NAMALWA (cell line): ENCODE results near the gene TMPRSS5.
"Not testable (repeated sequence)": the region's sequence is repeated elsewhere in the genome, so short reads cannot be mapped to it uniquely, and the experiment has no call there.

Source experiments
- DNase-seq: peaks from one replicate; pipeline ENCODE4 v3.0.0-alpha.2; 2015; ENCODE audit warnings: low spot score

TMPRSS5 gene

GRCh38 chr11:113705871-113706655, at the start of gene TMPRSS5:
Gene TMPRSS5, minus strand, starts transcription at chr11:113706308. Its CDS starts 84 bp downstream, at chr11:113706224.
- no peak for DNase-seq

DNA sequence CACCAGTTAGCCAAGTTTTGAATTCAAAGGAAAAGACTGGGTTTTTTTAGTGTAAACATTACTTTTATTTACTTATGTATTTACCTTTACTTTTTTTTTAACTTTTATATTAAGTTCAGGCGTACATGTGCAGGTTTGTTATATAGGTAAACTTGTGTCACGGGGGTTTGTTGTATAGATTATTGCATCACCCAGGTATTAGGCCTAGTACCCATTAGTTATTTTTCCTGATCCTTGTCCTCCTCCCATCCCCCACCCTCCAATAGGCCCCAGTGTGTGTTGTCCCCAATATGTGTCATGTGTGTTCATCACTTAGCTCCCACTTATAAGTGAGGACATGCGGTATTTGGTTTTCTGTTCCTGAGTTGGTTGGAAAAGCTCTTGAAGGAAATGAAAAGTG, 46.8 kb upstream of the TMPRSS5 start:
- DNase-seq: no peak

DNA sequence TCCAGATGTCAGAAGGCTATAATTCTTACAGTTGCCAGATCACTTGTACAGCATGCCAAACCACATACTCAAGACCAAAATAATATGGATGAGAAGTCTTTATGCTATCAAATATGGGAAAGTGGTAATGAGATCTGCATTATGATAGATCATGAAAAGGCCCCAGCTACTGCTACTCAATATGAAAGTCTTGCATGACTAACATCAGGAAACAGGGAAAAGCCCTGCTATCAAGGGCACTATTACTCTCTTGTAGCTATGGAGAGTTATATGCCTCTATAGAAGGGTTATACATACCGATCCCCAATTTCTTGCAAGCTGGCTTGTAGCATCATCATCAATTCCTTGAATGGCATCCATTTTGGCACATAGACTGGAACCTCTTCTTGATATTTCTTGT, 30.2 kb upstream of the TMPRSS5 start:
- DNase-seq: no peak

- DNase-seq: no peak
Measured at GRCh38 chr11:113732092-113732491, 26.0 kb upstream of the TMPRSS5 start.

- DNase-seq: peak; percentile 29
Measured at GRCh38 chr11:113730887-113731726, 25.0 kb upstream of the TMPRSS5 start.

DNA sequence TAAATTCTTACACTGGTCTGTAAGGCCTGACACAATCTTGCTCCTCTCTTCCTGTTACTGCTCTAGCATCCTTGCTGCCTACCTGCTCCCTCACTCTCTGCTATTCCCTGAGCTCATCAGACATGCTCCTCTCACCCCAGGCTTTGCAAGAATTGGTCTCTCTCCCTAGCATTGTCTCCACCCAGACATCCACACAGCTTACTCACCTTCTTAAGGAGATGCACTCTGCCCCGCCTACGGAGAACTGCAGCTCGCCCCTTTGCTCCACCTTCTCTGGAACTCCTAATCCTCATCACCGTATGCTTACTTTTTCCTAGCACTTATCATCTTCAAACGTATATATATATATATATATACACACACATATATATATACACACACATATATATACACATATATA, 23.3 kb upstream of the TMPRSS5 start:
- DNase-seq: no peak

DNA sequence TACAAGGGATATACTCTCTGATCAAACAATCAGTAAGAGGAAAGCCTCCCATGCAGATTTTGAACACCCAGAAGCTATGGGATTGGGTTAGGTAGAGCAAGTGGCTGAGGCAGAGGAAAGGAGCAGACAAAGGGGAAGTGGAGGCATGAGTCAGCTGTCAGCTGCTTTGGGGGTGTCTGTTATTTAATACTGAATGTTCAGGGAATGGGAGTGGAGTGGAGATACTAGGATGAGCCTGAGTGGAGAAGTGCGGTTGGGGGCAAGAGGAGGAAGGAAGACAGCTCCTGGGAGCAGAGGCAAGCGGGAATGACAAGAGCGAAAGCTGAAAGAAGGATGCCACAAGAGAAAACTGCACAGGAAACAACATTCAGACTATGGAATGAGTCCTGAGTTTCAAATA, 22.7 kb upstream of the TMPRSS5 start:
- no peak for DNase-seq

GRCh38 chr11:113725913-113726312, 19.8 kb upstream of the TMPRSS5 start:
- DNase-seq: no peak

- DNase-seq: no peak
Measured at GRCh38 chr11:113725407-113725806, 19.3 kb upstream of the TMPRSS5 start.

DNA sequence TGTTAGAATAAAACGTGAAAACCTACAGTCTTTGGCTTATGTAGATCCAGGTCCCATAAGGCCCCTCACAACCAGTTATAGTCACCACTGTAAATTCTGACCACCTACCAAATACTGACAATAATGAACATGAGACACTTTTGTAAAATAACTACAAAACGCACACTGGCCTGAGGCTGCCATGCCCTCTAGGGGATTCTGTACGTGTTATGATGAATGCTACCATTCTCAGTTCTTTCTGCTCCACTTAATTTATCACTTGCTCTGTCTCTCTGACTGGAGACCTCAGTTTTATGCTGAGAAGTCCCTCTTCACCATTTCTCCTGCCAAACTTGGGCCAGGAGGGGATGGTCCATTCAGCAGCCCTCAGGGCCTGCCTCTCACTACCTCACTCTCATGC, 18.7 kb upstream of the TMPRSS5 start:
- DNase-seq: no peak

GRCh38 chr11:113723787-113724186, 17.7 kb upstream of the TMPRSS5 start:
- no peak for DNase-seq

DNA sequence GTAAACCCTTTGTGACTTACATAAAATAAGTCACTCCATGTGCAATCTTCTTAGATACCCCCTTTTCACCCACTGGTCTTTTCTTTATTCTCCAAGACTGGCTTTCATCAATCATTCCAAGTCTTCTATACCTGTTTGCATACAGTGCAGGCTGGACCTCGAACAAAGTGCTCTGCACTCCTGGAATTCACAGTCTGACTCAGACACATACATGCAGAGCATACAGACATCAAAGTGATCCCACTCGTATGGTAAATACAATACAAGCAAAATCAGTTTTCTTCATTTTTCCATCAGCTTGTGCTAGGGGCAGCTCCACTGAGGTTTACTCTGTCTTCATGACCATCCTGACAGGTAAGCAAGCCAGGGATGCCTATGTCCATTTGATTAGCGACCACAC, 16.8 kb upstream of the TMPRSS5 start:
- DNase-seq: no peak

DNA sequence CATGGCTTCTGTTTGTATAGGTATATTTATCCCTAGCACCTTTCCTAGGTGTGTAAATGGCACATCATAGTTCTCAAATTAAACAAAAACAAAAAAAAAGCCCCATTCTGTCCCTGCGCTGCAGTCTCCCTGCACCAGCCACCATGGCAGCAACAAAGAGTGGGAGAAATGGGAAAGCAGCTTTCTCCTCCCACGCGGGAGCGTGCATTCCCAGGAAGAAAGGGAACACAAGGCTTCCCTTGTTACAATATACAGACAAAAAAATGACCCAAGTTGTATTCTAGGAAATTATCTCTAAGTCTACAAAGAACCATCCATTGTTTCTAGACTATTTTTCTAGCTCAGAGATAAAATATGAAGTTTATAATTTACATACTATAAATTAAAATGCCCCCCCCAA, 16.1 kb upstream of the TMPRSS5 start:
- DNase-seq: no peak

DNA sequence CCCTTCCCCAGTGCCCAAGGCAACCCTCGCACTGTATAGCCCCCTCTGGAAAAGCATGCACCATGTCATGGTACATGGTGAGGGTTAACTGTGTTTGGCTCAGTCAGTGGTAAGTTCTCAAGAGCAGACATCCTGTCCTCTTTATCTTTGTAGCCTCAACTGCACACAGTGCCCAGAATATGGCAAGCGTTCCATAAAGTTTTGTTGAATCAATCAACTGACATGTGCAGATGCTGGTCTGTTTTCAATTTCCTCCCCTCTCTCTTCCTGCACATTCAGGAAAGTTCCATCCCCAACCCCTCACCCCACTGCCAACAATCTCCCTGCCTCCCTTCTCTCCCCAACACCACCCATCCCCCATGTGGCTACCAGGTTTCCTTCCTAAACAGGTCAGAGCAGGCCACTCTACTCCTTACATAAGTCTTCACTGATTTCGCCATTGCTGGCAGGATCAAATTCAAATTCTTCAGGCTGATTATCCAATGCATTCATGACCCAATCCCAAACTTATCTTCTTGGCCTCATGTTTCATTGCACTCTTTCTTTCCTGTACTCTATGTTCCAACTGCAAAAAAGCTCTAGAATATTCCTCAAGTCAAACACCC, 15.5 kb upstream of the TMPRSS5 start:
- DNase-seq: no peak

DNA sequence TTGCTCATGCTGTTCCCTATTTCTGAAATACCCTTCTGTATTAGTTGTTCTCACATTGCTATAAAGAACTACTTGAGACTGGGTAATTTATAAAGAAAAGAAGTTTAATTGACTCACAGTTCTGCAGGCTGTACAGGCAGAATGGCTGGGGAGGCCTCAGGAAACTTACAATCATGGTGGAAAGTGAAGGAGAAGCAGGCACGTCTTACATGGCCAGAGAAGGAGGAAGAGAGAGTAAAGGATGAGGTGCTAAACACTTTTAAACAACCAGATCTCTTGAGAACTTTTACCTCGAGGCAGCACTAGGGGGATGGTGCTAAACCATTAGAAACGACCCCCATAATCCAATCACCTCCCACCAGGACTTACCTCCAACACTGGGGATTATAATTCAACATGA, 14.4 kb upstream of the TMPRSS5 start:
- not testable (repeated sequence) for DNase-seq

DNA sequence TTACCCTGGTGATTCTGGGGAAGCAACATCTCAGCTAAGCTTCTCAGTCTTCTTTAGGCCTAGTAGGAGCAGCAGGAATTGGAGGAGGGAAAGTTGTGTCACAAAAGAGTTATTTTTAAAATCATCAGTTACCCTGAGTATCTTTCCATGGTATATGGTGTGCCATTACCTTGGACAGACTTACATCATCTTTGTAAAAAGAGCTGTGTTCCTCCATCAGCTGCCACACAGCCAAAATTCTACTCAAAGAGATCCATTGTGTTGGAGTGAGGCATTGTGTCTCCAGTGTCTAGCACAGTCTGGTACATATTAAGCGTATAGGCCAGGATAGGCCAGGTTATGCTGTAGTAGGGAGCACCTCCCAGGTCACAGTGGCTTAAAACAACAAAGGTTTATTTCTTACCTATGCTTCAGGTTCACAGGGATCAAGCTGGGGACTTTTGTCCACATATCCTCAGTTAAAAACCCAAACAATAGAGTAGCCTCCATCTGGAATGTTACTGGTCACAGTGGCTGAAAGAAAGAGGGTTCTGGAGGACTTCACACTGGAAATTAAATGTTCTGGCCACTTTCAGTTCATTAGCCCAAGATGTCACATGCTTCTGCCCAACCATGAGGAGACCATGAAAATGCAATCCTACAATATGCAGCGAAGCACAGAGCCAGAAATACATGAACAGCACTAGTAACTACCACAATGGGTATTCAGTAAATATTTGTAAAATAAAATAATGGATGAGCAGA, 9.9 kb upstream of the TMPRSS5 start:
- DNase-seq: no peak

DNA sequence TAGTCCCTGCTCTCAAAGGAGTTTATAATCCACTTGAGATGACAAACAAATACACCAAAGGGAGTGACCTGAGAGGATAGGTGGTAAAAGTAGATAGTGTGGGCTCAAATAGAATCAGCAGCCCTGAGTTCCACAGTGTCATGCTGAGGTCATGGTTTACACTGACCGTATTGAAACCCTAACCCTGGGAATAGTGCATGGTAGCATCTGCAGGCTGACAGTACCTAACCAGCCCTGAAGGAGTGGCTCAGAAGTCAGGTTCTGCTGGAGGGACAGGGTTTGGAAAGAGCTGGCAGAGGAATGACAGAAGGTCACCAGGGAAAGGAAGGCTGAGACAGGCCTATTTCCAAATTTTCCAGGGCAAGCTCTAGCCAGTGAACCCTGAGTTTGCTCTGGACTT, 9.2 kb upstream of the TMPRSS5 start:
- no peak for DNase-seq

- no peak for DNase-seq
Measured at GRCh38 chr11:113710989-113711388, 4.9 kb upstream of the TMPRSS5 start.

DNA sequence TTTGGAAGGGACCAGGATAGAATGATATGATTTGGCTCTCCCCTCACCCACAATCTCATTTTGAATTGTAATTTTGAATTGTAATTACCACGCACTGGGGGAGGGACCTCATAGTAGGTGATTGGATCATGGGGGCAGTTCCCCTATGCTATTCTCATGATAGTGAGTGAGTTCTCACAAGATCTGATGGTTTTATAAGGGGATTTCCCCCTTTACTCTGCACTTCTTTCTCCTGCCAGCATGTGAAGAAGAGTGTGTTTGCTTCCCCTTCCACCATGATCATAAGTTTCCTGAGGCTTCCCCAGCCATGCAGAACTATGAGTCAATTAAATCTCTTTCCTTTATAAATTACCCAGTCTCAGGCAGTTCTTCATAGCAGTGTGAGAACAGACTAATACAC, 2.6 kb downstream of the TMPRSS5 start:
- DNase-seq: not testable (repeated sequence)

DNA sequence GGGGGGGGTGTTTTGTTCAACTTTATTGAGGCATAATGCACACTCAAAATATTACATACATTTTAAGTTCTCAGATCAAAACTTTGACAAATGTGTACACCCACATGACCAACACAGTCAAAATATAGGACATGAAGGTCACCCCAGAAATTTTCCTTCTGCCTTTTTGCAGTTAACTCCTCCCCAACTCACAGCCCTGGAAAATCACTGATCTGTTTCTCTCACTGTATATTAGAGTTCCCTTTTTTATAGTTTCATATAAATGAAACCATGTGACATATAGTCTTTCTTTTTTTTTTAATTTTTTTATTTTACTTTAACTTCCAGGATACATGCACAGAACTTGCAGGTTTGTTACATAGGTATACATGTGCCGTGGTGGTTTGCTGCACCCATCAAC, 4.6 kb downstream of the TMPRSS5 start:
- DNase-seq: no peak

GRCh38 chr11:113698515-113698914, 7.6 kb downstream of the TMPRSS5 start:
- no peak for DNase-seq

DNA sequence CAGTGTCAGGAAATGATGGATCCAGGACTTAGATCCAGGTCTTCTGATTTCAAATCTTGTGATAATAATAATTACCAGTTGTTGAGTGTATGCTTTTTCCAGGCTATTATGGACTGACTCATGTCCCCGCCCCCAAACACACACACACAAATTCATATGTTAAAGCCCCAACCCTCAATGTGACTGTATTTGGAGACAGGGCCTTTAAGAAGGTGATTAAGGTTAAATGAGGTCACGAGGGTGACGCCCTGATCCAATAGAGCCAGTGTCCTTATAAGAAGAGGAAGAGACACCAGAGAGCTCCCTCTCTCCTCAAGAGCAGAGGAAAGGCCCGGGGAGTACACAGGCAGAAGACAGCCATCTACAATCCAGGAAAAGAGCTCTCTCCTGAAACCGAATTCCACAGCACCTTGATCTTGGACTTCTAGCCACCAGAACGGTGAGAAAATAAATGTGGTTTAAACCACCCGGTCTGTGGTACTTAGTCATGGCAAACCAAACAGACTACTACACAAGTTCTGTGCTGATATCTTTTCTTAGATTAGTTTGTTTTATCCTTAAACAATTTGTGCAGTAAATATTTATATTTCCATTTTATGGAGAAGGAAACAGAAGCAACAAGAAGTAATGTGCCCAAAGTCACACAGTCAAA, 8.2 kb downstream of the TMPRSS5 start:
- no peak for DNase-seq
